Activated CD4-positive, CD25-positive, alpha-beta regulatory T cell treated with anti-CD3 and anti-CD28 coated beads, Interleukin-2, amount 50 U/mL, for 24 hours (primary cell): Measurements from ENCODE around the gene STK17A.

Experiments
- ATAC-seq, 2 donors: fragments of 150-1000 bp; cut with Tn5 transposase; one replicate each; pipeline ENCODE4 v1.10.0; 2021; ENCODE audit warnings: mild to moderate bottlenecking in 1 of 2, moderate library complexity in 1 of 2

STK17A gene

DNA sequence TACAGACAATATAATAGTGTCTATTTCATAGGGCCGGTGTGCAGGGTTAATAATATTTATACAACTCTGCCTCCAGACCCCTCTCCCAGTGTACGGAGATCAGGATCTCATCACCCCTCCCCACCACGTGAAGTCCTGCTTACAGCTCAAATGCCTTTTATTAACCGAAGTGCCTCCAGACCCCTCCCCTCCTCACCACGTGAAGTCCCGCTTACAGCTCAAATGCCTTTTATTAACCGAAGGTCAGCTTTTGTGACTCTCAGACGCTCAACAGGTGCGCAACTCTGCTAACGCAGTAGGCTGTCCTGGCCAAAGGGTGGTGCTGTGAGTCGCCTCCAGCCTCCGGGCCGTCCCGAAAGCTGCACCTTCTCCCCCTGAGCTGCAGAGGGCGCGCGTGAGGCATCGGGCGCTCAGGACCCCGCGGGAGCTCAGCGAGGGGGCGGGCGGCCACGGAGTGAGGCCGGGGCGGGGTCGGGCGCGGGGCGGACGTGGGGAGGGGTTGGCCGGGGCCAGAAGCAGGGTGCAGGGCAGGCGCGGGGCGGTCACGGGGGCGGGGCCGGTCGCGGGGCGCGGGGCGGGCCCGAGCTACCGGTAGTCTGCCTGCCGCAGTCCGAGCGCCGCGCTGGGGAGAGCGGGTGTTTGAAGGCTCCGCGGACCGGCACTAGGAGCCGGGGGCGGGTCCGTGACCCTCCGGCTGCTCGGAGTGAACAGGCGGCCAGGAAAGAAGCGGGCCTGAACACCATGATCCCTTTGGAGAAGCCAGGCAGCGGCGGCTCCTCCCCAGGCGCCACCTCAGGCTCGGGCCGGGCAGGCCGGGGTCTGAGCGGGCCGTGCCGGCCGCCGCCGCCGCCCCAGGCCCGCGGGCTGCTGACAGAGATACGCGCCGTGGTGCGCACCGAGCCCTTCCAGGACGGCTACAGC lies at the start of gene STK17A:
STK17A (plus strand) TSS at position 606 of the 921 bp plus-strand sequence; CDS start at position 742, 136 bp downstream.
- peak; percentile 78 to 79 for ATAC-seq

DNA sequence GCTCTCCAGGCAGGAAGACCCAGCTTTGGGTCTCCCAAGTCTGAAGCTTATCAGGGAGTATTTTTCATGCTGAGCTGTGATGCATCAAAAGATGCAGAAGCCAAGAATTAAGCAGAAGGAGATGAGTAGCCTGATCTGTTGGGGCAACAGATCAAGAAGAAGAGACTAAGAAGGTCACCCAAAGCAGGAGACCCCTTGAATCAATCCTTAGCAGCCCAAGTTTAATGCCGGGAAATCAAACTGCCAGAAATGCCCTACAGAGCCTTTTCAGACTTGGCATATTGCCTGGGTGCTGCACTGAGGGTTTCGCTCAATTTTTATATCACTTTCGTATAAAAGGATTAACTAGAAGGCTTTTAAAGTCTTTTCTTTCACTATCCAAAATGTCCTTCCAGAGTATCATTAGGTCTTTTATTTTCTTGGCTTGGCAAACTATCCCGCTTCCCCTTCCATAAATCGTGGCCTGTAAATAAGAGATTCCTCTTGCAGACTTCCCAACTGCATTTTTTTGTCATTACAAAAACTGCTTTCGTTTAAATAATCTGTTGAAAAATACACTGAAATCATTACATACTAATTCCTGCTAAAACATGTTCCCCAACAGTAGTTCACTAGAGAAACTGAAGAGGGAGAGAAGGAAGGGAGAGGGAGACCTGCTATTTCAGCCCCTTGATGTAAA lies 49.0 kb upstream of the STK17A start:
- no peak for ATAC-seq

DNA sequence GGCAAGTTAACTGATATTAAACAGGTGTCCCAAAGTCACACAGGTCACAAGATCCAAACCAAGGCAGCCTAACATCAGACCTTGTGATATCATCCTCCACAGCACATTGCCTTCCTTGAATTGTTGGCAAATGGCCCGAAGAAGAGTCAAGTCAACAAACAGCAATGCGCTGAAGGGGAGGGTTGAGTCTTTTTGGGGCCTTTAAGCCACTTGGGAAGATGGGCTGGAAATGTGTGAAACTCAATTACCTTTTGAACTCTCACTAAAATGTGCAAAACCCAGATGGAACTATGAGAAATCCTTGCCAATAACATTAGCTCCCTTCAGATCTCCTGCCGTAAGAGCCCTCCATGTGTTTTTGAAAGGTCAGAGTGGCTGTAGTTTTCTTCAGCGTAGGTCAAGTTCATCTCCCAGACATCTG lies 47.9 kb upstream of the STK17A start:
- ATAC-seq = no peak

GRCh38 chr7:43535810-43536585 lies 46.9 kb upstream of the STK17A start:
- ATAC-seq = no peak

- ATAC-seq = no peak
Measured at GRCh38 chr7:43536773-43537172, 46.1 kb upstream of the STK17A start.

- no peak for ATAC-seq
Measured at GRCh38 chr7:43537765-43538403, 45.0 kb upstream of the STK17A start.

GRCh38 chr7:43538404-43538771 lies 44.5 kb upstream of the STK17A start:
- ATAC-seq = no peak

- ATAC-seq = no peak
Measured at GRCh38 chr7:43540471-43540870, 42.4 kb upstream of the STK17A start.

- no peak for ATAC-seq
Measured at GRCh38 chr7:43542716-43543115, 40.2 kb upstream of the STK17A start.

DNA sequence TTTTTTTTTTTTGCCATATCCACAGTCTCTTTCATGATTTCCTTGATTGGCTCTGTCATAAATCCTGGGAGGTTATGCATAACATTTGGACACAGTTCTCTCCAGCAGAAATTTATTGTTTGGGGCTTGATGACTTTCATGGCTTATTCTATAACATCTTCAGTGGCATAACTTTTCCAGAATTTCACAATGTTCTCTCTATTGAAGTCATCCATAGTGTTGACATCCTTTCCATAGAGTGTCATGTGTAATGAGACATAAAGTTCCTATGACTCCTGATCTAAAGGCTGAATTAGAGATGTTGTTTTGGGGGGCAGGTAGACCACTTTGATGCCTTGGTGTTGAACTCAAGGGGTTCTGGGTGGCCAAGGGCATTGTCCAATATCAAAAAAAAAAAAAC lies 36.7 kb upstream of the STK17A start:
- ATAC-seq = no peak

GRCh38 chr7:43550427-43550826 lies 32.5 kb upstream of the STK17A start:
- no peak for ATAC-seq

GRCh38 chr7:43552122-43552521 lies 30.8 kb upstream of the STK17A start:
- no peak for ATAC-seq

DNA sequence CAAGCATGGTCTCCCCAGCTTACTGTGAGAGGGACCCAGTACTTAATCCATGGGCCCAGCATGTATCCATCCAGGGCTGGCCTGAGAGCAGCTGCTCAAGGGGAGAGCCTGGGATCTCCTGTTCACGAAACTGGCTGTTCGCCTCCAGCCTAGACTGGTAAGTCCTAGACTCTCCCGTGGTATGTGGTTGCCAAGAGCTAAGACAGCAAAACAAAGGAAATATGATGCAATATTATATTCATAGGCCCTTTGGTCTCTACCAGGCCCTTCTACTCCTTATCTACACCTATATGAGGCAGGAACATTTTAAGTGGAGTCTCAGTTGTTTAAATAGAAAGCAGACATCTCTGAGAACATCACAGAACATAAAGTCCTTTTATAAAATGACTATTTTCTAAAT lies 28.9 kb upstream of the STK17A start:
- peak in 1 of 2 donors; percentile 20 for ATAC-seq

DNA sequence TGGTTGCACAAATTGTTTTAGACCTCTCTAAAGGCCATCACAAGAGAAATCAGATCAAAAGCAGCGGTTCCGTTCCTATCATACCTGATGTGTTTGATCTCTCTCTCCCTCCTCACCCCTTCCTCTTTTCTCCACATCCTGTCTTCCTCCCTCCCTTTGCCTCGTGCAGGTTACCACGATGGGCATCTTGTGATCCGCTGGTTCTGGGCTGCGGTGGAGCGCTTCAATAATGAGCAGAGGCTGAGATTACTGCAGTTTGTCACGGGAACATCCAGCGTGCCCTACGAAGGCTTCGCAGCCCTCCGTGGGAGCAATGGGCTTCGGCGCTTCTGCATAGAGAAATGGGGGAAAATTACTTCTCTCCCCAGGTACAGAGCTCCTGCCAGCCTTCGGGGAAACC lies 28.5 kb upstream of the STK17A start:
- ATAC-seq = peak in 1 of 2 donors; percentile 30

DNA sequence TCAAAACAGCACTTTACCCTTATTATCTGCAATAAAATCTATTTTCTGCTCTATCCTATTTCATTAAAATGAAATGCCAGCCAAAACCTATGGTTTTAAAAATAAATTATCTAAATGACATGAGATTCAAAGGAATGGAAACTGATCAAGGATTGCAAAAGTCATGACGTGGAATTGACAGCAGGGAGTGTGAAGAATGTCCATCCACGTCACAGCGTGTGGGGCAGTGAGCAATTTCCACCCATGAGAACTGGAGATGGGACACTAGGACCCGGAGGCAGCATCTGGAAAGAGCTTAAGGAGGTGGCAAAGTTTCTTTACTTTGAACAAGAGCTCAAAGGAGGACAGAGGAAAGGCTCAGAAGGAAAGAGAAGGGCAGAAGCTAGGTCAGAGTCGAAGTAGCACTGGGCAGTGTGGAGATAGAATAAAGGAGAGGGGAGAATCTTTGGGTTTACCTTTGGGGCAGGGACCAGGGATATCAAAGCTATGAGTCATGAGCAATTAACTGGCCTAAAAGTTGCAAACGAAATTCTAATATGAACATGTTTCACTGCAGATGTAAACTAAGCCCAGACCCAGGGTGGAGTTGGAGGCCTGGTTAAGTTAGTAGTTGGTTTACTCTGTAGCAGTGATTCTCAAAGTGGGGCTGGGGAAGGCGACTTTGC lies 24.9 kb upstream of the STK17A start:
- ATAC-seq = no peak

DNA sequence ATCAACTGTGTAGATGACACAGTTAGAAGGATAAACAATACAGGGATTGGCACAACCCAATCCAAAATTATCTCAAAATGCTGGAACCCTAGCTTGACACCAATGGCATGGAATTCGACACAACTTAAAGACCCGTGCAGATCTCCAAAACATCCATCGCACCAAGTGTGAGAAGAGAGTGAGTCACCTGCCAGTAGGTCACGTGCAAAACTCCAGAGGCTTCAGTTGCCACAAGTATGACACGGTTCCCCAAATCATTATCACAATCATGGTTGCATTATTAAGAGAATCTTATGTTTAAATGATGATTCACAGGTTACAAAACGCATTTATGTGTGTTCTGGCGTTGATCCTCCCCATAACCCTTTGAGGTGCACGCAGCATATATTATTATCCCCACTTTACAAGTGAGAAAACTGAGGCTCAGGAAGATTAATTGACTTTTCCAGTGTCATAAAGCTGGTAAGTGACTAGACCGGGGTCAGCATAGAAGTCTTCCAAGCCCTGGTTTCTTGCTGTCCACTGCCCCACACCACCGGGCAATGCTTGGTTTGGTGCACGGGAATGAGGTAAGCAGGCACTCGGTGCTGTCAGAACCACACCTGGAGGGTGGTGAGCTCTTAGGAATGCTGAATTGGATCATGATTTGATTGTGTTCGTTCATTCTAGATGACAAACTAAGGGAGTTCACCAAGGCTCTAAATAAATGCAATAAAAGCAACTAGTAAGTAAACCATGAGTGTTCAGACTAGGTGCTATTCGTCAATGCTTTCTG lies 23.6 kb upstream of the STK17A start:
- no peak for ATAC-seq

DNA sequence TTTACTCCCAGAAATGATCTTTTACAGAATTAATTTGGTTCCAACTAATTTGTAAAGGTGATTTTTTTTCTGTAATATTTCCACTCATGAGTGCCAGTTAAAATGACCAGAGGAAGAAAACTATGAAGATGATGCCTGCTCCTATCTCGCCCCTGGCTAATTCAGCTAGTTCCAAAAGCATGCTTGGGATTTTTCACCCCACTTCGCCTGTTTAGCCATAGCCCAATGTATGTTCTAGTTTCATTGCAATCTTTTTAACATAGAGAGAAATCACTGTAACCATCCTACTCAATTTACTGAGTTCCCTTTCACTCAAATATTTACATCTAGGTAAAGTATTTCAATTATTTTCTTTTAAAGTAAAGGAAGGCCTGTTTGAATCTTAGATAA lies 23.0 kb upstream of the STK17A start:
- no peak for ATAC-seq

- no peak for ATAC-seq
Measured at GRCh38 chr7:43560742-43561330, 22.1 kb upstream of the STK17A start.

DNA sequence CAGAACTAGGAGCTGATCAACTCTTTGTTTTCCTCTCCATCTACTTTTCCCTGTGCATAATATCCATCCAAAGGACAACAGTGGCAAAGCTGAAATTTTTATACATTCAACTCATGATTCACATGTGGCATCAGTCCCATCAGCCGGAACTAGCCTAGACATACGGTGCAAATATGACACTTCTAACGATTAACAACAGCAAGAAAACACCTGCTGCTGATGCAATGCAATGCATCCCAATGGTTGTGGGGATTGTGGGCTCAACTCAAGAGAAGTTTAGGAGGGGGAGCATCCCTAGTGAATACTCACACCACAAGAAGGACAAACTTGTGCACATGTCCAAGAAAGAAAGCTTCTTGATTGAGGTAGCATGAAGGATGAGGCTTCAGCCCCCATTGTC lies 20.5 kb upstream of the STK17A start:
- no peak for ATAC-seq

- no peak for ATAC-seq
Measured at GRCh38 chr7:43565786-43566185, 17.1 kb upstream of the STK17A start.

DNA sequence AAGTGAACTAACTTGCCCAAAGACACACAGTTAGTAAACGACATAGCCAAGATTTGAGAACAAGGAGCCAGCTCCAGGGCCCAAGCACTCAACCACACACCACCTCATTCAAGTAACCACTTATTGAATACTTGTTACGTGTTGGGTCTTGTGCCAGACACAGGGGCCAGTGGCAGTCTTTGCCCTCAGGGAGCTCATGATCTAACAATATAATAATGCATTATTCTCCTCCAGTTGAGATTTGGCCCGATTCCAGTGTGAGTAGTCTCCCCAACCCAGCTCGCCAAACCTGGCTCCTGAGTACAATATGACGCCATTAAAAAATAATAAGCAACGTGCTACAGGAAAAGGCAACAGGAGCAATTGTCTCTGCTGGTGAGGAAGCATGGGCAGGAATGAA lies 14.4 kb upstream of the STK17A start:
- ATAC-seq = no peak
